Measurements from ENCODE around the gene DDIT4. TPM values are rescaled to one million over a fixed set of nuclear protein-coding genes. Genes with fewer than 3 reads are reported as not detected.
"Not testable (repeated sequence)": the region's sequence is repeated elsewhere in the genome, so short reads cannot be mapped to it uniquely, and the experiment has no call there.

The DDIT4 gene
- total RNA-seq, 1 experiment from 2014 or later: 197 TPM

- in situ Hi-C loops (cut with HindIII; ENCODE audit: low pct_unique_long_range_greater_than_20kb, low sequenced_read_pairs): no loop called here
- DNase-seq (ENCODE audit: low read depth, low spot score): no peak
Observed at GRCh38 chr10:72261784-72262404, 11.8 kb upstream of the DDIT4 start.

DNA sequence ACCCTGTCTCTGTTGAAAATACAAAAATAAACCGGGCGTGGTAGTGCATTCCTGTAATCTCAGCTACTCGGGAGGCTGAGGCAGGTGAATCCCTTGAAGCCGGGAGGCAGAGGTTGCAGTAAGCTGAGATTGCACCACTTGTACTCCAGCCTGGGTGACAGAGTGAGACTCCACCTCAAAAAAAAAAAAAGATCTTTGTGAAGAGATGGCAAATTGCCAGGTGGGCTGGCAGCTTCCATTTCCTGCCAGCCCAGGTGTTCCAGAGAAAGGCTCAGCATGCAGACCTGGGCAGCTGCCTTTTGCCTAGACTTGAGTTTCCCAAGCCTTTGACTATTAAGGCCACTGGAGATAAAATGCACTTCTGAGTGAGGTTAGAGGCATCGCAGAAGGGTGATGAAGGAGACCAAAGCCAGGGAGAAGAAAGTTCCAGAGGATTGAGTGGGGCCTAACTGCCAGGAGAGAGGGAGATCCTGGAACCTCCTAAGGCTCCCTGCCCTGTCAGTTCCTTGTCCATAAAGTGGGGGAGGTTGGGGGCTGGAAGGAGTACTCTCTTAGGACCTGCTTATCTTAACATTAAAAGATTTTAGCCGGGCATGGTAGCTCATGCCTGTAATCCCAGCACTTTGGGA, 10.0 kb upstream of the DDIT4 start:
- DNase-seq (ENCODE audit: low read depth, low spot score): peak; percentile 31
- in situ Hi-C loops (cut with HindIII; ENCODE audit: low pct_unique_long_range_greater_than_20kb, low sequenced_read_pairs): no loop called here

DNA sequence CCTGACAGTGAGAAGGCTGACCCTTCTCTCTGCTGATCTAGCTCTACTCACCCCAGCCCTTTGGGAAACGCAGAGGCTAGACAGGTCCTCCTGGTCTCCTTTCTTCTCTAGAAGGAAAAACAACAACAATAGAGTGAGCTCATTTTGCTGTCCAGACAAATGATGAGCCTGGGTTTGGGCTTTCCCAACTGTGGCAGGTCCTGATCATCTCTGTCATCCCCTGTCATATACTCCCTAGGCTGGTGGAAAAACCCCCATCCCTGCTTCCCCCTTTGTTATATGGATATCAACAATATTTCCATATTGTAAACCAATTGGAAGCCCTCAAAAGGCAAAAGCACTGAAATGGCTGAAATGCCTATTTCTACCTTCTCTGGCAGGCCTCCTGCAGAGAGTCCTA, 9.2 kb upstream of the DDIT4 start:
- no peak for DNase-seq (ENCODE audit: low read depth, low spot score)
- in situ Hi-C loops (cut with HindIII; ENCODE audit: low pct_unique_long_range_greater_than_20kb, low sequenced_read_pairs): no loop called here

GRCh38 chr10:72265508-72265907, 8.2 kb upstream of the DDIT4 start:
- no peak for DNase-seq (ENCODE audit: low read depth, low spot score)
- in situ Hi-C loops (cut with HindIII; ENCODE audit: low pct_unique_long_range_greater_than_20kb, low sequenced_read_pairs): no loop called here

DNA sequence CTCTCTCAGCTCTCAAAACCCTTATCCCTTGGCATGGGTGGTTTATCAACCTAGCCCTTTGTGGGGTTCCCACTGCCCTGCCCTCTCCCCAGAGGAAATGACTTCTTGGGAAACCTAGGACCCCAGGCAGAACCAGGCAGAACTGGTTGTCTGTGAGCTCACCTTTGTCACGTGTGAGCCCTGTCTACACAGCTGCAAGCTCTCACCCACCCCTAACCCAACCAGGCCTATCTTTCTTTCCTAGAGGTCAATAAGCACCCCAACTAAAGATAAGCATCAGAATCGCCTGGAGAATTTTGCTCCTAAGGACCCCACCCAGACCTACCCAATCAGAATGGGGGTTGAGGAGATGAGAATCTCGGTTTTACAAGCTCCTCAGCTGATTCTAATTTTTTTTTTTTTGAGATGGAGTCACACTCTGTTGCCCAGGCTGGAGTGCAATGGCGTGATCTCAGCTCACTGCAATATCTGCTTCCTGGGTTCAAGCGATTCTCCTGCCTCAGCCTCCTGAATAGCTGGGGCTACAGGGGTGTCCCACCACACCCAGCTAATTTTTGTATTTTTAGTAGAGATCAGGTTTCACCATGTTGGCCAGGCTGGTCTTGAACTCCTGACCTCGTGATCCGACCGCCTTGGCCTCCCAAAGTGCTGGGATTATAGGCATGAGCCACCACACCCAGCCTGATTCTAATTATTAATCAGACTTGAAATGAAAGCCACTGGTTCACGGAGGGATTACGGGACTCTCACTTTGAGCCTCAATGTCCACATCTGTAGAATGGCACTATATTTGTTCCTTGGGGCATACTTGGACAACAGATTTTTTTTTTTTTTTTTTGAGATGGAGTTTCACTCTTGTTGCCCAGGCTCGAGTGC, 7.5 kb upstream of the DDIT4 start:
- no peak for DNase-seq (ENCODE audit: low read depth, low spot score)
- in situ Hi-C loops (cut with HindIII; ENCODE audit: low pct_unique_long_range_greater_than_20kb, low sequenced_read_pairs): no loop called here

GRCh38 chr10:72267381-72267780, 6.3 kb upstream of the DDIT4 start:
- in situ Hi-C loops (cut with HindIII; ENCODE audit: low pct_unique_long_range_greater_than_20kb, low sequenced_read_pairs): no loop called here
- no peak for DNase-seq (ENCODE audit: low read depth, low spot score)

DNA sequence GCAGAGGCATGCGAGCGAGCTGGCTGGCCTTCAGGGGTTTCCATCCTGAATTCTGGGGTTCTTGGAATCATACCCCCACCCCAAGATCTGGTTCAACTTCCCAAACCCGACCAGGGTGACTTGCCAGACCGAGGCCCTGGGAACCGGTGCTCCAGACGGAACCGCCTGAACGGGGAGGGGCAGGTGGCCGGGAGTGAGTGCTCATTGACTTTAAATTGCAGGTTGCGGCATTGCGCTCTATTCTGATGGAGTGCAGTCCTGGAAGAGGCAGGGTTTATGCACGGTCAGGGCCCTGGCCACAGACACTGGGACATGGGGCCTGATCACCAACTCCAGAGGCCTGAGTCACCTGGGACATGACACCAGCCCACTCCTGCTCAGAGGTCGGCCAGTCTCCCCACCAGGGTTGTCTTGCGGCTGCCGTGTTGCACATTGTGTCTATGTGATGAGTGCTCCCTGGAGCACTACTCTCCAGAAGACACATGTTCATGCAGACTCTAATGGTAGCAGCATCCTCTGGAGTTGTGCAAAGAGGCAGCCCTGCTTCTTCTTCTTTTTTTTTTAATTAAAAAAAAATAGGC, 5.8 kb upstream of the DDIT4 start:
- DNase-seq (ENCODE audit: low read depth, low spot score): no peak
- in situ Hi-C loops (cut with HindIII; ENCODE audit: low pct_unique_long_range_greater_than_20kb, low sequenced_read_pairs): no loop called here

GRCh38 chr10:72268475-72269200, 5.1 kb upstream of the DDIT4 start:
- DNase-seq (ENCODE audit: low read depth, low spot score); in situ Hi-C loops (cut with HindIII; ENCODE audit: low pct_unique_long_range_greater_than_20kb, low sequenced_read_pairs): not testable (repeated sequence)

DNA sequence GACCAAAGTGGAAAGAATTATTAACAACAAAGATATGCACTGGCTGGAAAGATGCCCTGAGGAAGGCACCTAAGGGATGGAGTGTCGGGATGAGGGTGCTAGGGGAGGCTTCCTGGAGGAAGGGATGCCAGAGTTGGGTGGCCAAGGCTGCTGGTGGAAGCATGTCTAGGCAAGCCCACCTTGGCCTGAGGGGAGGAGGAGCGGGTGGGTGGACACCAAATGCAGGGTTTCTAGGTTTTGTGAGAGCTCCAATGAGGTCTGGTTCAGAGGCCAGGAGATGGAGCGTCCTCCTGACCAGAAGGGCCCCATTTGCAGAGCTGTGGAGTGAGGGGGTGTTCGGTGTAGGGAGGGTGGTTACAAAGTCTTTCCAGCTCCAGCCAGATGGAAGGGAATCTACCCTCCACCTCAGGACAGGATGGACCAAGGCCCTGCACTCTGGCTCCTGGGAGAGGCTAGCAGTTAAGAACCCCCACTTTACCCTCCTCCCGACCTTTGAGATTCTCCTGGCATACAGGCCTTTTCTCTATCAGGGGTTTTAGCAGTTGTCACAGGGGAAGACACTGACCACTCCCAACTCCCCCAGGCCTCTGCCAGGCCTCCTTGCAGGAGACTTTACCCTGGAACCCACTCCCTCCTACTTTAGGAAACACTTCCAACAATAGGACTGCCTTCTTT, 3.0 kb upstream of the DDIT4 start:
- in situ Hi-C loops (cut with HindIII; ENCODE audit: low pct_unique_long_range_greater_than_20kb, low sequenced_read_pairs): no loop called here

DNA sequence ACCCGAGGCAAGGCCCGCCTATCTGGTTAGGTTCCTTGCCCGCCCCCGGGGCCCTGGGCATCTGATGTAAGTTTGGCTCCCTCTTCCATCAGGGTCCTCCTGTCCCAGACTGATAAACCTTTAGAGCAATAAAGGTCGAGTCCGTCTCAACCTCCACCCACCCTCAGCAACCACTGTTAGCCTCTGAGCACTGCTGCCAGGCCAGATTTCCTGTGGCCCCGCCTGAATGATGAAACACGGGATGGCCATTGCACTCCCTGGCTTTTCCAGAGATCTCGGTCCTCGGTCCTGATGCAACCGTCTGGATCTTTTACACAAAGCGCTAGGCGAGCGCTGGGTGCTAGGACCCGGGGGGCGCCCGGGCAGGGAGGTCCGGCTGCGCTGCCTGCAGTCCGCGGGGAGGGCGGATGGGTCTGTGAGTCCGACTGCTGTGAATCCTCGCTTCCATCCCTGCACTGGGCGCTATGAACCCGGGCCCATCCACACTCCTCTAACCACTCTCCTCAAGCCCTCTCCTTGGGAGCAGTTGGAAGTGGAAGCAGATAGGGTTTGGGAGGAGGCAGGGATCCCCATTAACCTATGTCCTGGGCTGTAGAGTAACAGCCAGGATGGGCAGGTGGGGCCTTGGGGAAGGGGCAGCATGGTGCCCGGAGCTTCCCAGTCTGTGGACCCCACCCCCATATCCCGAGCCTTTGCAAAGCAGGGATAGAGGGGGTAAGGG, 875 bp upstream of the DDIT4 start:
- in situ Hi-C loops (cut with HindIII; ENCODE audit: low pct_unique_long_range_greater_than_20kb, low sequenced_read_pairs): no loop called here
- DNase-seq (ENCODE audit: low read depth, low spot score): peak; percentile 86

More for the DNA sequence above, 3.0 kb upstream of the DDIT4 start:
- no peak for DNase-seq (ENCODE audit: low read depth, low spot score)

- DNase-seq (ENCODE audit: low read depth, low spot score): no peak
- in situ Hi-C loops (cut with HindIII; ENCODE audit: low pct_unique_long_range_greater_than_20kb, low sequenced_read_pairs): no loop called here
Observed at GRCh38 chr10:72274213-72274729, 547 bp downstream of the DDIT4 start.

- DNase-seq (ENCODE audit: low read depth, low spot score): peak; percentile 66
- in situ Hi-C loops (cut with HindIII; ENCODE audit: low pct_unique_long_range_greater_than_20kb, low sequenced_read_pairs): no loop called here
Observed at GRCh38 chr10:72274730-72275350, 1.1 kb downstream of the DDIT4 start.

- DNase-seq (ENCODE audit: low read depth, low spot score): peak; percentile 32
- in situ Hi-C loops (cut with HindIII; ENCODE audit: low pct_unique_long_range_greater_than_20kb, low sequenced_read_pairs): no loop called here
Observed at GRCh38 chr10:72275351-72276012, 1.8 kb downstream of the DDIT4 start.

DNA sequence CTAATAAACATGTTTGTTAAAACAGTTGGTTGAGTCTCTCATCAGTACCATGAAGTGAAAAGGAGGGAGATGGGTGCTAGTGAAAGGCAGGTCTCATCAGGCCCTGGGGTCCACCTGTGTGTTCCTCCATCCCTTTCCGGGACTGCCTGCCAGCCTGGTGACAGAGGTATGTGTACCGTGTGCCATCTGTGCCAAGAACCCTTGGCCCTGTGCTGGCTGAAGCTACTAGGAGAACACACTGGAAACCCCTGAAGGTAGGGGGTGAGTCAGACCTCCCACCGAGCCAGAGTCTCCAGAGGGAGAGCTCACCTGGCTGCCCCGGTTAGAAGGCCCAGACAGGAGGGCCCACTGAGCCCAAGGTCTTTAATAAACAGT, 2.3 kb downstream of the DDIT4 start:
- in situ Hi-C loops (cut with HindIII; ENCODE audit: low pct_unique_long_range_greater_than_20kb, low sequenced_read_pairs): no loop called here
- DNase-seq (ENCODE audit: low read depth, low spot score): no peak

DNA sequence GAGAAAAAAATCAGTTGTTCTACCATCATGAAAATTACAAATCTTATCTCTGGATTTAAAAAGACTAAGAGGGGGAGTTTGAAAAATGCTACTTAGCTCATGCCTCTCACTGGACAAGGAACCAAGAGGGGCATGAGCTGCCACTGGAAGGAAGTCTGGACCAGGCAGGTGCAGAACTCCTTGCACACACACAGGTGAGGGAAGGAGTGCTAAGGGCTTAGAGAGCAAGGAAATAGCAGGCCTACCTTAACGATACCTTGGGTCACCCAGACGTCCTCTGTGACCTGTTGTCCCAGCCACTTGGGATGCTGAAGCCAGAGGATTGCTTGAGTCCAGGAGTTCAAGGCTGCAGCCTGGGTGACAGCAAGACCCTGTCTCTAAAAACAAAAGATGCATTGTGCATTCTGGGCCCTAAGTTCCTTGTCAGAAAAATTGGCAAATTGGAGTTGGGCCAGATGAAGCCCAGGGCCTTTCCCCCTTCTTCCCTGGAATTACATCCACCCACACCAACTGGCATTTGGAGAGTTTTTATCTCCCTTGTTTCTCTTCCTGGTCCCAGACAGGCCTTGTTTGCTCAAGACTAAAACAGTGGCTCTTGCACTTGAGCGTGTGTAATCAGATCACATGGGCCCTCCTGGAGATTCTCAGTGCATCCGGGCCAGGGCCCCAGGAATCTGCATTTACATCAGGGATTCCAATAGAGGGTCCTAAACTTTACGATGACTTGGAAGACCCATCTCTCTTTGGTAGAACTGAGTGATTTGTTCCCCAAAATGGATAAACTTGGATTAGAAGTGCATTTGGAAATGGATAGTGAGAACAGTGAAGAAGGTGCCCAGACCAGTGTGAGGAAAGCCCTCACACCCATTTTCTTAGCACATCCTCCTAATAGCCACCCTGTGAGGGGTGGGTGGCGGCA, 3.0 kb downstream of the DDIT4 start:
- in situ Hi-C loops (cut with HindIII; ENCODE audit: low pct_unique_long_range_greater_than_20kb, low sequenced_read_pairs): no loop called here
- DNase-seq (ENCODE audit: low read depth, low spot score): peak; percentile 85

Measured in SK-MEL-5 (cell line).